Measurements from ENCODE around the gene MVK.

The MVK gene

GRCh38 chr12:109625749-109626377 lies 52.3 kb downstream of the MVK start:
- TF ChIP-seq MYC (IDR thresholded peaks at IDR 0.05; ENCODE audit: low read depth, low read length) (no peak), POLR2A (IDR thresholded peaks at IDR 0.05; ENCODE audit: extremely low read depth, insufficient read length) (no peak), MAX (IDR thresholded peaks at IDR 0.05; ENCODE audit: low read depth, low read length) (no peak), CTCF (IDR thresholded peaks at IDR 0.05; ENCODE audit: low read depth, low read length) (no peak)
- DNase-seq (ENCODE audit: low read depth), result no peak
- no peak overlapping the region for H3K4me3 ChIP-seq (ENCODE audit: low read depth, low read length)

GRCh38 chr12:109626378-109627115 lies 53.0 kb downstream of the MVK start:
- no peak overlapping the region for H3K4me3 ChIP-seq (ENCODE audit: low read depth, low read length)
- DNase-seq (ENCODE audit: low read depth), result no peak
- TF ChIP-seq CTCF (IDR thresholded peaks at IDR 0.05; ENCODE audit: low read depth, low read length) (no peak), MAX (IDR thresholded peaks at IDR 0.05; ENCODE audit: low read depth, low read length) (no peak), POLR2A (IDR thresholded peaks at IDR 0.05; ENCODE audit: extremely low read depth, insufficient read length) (no peak), MYC (IDR thresholded peaks at IDR 0.05; ENCODE audit: low read depth, low read length) (no peak)

- TF ChIP-seq MAX (IDR thresholded peaks at IDR 0.05; ENCODE audit: low read depth, low read length), result no peak
- TF ChIP-seq MYC (IDR thresholded peaks at IDR 0.05; ENCODE audit: low read depth, low read length), result no peak
- TF ChIP-seq CTCF (IDR thresholded peaks at IDR 0.05; ENCODE audit: low read depth, low read length), result no peak
- no peak for TF ChIP-seq POLR2A (IDR thresholded peaks at IDR 0.05; ENCODE audit: extremely low read depth, insufficient read length)
- no peak for DNase-seq (ENCODE audit: low read depth)
- H3K4me3 ChIP-seq (ENCODE audit: low read depth, low read length), result no peak overlapping the region
Observed at GRCh38 chr12:109627633-109628032, 54.0 kb downstream of the MVK start.

- TF ChIP-seq MAX (IDR thresholded peaks at IDR 0.05; ENCODE audit: low read depth, low read length), result no peak
- no peak for TF ChIP-seq CTCF (IDR thresholded peaks at IDR 0.05; ENCODE audit: low read depth, low read length)
- no peak for TF ChIP-seq MYC (IDR thresholded peaks at IDR 0.05; ENCODE audit: low read depth, low read length)
- TF ChIP-seq POLR2A (IDR thresholded peaks at IDR 0.05; ENCODE audit: extremely low read depth, insufficient read length), result no peak
- DNase-seq (ENCODE audit: low read depth), result no peak
- H3K4me3 ChIP-seq (ENCODE audit: low read depth, low read length), result no peak overlapping the region
Observed at GRCh38 chr12:109630107-109630506, 56.5 kb downstream of the MVK start.

- no peak overlapping the region for H3K4me3 ChIP-seq (ENCODE audit: low read depth, low read length)
- TF ChIP-seq MAX (IDR thresholded peaks at IDR 0.05; ENCODE audit: low read depth, low read length) (no peak), CTCF (IDR thresholded peaks at IDR 0.05; ENCODE audit: low read depth, low read length) (no peak), MYC (IDR thresholded peaks at IDR 0.05; ENCODE audit: low read depth, low read length) (no peak), POLR2A (IDR thresholded peaks at IDR 0.05; ENCODE audit: extremely low read depth, insufficient read length) (no peak)
- no peak for DNase-seq (ENCODE audit: low read depth)
Observed at GRCh38 chr12:109630815-109631214, 57.2 kb downstream of the MVK start.

All from NB4 (cell line).